NCI-H2029 (cell line): ENCODE results near the gene ARSJ.

Experiments used
- DNase-seq: peaks from one replicate; lab custom pipeline; 2025; lab: John Stamatoyannopoulos, UW

The ARSJ gene

GRCh38 chr4:113899271-113900070 is 80.0 kb downstream of the ARSJ start:
- DNase-seq, result no peak

- DNase-seq, result no peak
These were observed 85.9 kb downstream of the ARSJ start for GRCh38 chr4:113893546-113893945.

DNA sequence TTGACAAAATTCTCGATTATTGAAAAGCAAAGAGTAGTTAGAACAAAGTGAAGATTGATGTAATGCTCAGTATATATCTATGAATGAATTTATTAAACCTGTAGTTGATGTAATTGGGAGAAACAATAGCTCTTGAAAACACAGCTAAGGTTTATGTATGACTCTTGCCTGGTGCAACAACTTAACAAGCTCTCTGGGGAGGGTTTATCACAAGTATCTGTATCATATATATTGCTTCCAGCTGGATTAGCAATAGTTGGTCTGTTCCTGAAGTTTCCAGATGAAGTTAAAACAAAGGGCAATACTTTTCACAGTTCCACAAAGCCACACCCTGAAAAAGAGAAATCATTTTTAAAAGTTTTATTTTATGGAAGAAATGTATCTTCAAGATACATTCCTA is 91.4 kb downstream of the ARSJ start:
- DNase-seq, result no peak

GRCh38 chr4:113885291-113885690 is 94.2 kb downstream of the ARSJ start:
- DNase-seq, result no peak

GRCh38 chr4:113884655-113885054 is 94.8 kb downstream of the ARSJ start:
- no peak for DNase-seq

DNA sequence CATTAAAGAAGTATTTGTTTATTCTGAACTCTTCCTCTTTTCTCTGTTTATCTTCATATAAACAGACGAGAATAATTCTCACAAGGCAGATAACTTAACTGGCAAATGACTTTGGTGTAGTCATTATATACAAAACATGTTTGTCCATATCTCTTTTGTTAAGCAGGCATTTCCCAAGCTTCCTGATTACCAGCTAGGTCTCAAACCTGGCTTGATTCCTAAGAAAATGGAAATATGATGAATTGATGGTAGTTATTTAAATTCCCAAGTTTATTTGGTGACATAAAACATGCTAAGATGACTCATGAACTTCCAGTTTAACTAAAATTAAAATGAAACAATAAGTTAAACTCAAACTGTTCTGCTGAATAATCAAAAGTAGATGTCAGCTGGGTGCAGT is 96.8 kb downstream of the ARSJ start:
- DNase-seq, result no peak

DNA sequence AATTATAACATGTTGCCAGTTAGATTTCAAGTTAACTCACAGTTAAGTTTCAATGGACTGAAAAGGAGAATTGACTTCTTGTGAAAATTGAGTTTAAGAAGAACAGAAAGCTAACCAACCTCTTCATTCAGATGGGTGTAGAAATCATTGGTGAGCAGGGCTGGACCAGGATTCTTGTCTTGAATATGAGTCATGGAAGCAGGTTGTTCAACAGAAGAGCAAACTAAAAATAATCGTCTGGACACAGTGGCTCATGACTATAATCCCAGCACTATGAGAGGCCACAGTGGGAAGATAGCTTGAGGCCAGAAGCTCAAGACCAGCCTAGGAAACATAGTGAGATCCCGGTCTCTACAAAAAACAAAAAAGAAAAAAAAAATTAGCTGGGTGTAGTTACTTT is 98.2 kb downstream of the ARSJ start:
- DNase-seq, result no peak

DNA sequence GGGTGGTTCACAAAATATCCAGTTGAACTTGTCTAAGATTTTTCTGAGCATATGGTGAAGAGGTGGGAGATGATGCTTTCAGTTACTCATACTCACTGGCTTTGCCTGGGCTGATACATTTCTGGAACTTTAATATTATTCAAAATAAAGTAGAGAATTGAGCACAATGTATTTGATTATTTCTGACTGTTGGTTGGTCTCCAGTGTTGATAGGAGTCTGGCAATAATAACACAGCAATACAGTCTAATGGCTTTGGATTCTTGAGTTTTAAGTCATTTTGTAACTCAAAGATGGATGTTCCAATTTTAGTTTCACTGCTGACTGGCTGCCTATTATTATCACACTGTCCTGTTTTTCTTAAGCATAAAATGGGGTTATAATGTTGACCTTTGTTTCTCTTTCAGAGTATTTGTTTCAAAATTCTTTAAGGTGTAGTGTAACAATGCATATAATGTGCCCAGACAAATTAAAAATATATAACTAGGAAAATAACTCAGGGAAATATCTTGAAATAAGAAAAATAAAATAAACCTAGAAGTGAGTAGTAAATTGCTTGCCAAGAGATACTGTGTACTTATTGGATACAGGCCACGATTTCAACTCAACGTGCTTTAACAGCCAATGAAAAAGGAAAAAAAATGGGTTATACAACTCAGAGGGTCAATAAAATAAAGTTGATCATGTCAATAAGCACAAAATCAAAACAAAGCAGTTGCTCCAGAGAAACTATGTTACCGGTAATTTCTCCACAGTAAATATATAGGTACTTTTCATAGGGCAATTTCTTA is 99.0 kb downstream of the ARSJ start:
- no peak for DNase-seq

GRCh38 chr4:113878668-113879067 is 100.8 kb downstream of the ARSJ start:
- DNase-seq, result no peak

DNA sequence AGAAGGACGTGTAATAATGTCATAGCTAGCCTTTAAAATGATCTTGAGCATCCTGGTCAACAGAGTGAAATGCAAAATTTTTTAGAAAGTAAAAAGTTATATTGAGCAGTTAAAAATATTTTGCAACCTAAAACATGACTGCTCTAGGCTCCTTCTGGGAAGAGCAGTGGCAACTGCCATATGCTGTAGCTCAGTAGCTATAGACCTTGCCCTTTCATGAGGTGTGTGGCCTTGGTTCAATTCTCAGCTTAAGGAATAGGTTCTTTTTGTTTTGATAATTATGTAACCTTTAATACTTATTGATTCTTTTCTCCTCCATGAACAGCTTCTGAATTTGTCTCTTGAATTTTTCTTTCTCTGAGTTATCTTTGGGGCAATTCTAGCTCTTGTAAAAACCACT is 105.0 kb downstream of the ARSJ start:
- no peak for DNase-seq

GRCh38 chr4:113873508-113873907 is 105.9 kb downstream of the ARSJ start:
- DNase-seq, result no peak

GRCh38 chr4:113872426-113873260 is 106.8 kb downstream of the ARSJ start:
- DNase-seq, result no peak

- DNase-seq, result no peak
These were observed 108.4 kb downstream of the ARSJ start for GRCh38 chr4:113871080-113871479.

GRCh38 chr4:113869743-113870375 is 109.6 kb downstream of the ARSJ start:
- no peak for DNase-seq

DNA sequence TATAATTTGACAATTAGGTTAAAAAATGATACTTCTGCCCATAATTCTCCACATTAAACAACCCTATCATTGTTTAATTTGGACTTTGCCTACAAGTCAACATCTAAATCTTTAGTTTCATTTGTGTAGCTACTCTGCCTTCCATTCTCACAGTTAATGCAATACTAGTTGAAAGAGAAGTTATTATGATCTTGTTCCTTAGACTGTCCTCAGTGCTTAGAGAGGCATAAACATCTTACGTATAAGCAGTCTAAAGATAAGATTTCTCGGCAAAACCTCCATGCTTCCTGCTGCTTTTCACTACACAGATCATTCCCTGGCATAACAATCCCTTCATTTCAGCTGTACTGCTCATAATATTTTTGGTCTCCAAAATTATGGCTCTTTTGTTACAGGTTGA is 112.8 kb downstream of the ARSJ start:
- DNase-seq, result no peak

- no peak for DNase-seq
These were observed 120.5 kb downstream of the ARSJ start for GRCh38 chr4:113858924-113859323.

GRCh38 chr4:113851816-113852215 is 127.6 kb downstream of the ARSJ start:
- DNase-seq, result no peak
